ENCODE results near the gene POU2AF2.

POU2AF2 gene

GRCh38 chr11:111331711-111332479, 86.4 kb downstream of the POU2AF2 start:
- DNase-seq (ENCODE audit: low read depth in 2 of 2) = no peak

- no peak for DNase-seq (ENCODE audit: low read depth in 2 of 2)
These were observed 89.3 kb downstream of the POU2AF2 start for GRCh38 chr11:111334532-111335502.

- no peak for DNase-seq (ENCODE audit: low read depth in 2 of 2)
These were observed 90.0 kb downstream of the POU2AF2 start for GRCh38 chr11:111335549-111335948.
